IPS DF 19.7 (cell line): Measurements from ENCODE around the gene PNPLA6.
"Not testable (repeated sequence)": the region's sequence is repeated elsewhere in the genome, so short reads cannot be mapped to it uniquely, and the experiment has no call there.

Experiments
- DNase-seq: peaks from one replicate; pipeline ENCODE4 v3.0.0-alpha.2; 2013; ENCODE audit warnings: low read depth, low spot score

The PNPLA6 gene

DNA sequence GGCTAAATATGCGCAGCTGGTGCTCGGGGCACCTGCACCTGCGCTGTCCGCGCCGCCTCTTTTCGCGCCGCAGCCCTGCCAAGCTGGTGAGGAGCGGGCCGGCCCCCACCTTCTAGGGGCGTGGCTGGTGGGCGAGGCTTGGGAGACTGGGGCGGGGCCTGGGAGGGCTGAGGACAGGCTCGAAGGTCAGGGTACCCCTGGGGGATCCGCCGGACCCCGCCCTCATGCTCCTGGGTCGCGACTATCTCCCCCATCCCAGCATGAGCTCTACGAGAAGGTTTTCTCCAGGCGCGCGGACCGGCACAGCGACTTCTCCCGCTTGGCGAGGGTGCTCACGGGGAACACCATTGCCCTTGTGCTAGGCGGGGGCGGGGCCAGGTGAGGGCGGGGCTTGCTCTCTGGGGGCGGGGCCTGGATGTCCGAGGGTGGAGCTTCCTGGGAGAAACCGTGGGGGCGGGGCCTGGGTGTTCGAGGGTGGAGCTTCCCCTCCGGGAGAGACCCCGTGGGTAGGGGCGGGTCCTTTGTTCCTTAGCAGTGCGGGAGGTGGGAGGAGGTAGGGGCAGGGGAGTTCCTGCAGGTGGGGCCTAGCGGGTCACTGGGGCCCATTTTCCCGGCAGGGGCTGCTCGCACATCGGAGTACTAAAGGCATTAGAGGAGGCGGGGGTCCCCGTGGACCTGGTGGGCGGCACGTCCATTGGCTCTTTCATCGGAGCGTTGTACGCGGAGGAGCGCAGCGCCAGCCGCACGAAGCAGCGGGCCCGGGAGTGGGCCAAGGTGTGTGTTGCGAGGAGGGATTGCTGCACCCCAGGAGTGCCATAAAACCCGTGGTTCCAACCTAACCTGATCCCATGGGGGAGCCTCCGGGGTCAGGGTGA, 19.7 kb downstream of the PNPLA6 start:
- DNase-seq = no peak

DNA sequence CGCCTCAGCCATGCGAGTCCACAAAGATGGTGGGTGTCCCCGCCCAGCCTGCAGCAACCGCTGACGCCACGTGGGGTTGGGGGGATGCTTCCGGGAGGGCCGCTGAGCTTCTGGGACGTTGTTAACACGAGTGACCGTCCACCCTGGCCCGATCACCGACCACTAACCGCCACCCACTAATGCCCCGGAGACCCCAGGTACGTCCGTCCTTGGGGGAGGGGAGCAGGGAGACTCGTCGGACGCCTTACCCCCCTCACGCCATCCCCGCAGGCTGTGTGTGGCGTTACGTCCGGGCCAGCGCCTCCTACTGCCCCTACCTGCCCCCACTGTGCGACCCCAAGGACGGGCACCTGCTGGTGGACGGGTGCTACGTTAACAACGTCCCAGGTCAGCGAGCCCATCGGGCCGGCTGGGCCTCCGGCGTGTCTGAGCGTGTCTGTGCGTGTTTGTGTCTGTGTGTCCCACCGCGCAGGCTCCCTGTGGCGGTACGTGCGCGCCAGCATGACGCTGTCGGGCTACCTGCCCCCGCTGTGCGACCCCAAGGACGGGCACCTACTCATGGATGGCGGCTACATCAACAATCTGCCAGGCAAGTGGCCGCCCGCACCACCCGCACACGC, 21.3 kb downstream of the PNPLA6 start:
- DNase-seq = no peak

DNA sequence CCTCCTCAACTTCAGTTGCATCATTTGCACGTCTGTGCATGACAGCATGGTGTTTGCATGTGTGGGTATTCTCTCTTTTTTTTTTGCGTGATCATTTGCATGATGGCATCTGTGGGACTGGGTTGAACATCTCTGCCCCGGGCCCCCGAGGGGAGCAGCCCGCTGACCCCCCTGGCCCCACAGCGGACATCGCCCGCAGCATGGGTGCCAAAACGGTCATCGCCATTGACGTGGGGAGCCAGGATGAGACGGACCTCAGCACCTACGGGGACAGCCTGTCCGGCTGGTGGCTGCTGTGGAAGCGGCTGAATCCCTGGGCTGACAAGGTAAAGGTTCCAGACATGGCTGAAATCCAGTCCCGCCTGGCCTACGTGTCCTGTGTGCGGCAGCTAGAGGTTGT, 23.1 kb downstream of the PNPLA6 start:
- DNase-seq = no peak

DNA sequence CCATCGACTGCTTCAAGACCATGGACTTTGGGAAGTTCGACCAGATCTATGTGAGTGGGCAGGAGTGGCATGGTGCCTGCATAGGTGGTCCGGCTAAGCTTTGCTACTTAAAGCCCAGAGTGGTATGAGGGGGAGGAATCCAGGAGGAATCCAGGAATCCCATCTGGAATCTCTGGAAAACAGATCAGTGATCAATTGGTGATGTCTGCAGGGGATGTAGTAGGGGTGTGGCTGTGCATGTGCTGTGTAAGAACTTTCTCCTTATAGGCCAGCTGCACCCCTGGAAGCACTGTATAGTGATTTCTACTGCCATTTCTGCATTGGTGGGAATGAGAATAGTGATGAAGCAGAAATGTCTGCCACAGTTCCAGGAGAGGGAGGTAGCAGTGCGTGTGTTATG, 23.6 kb downstream of the PNPLA6 start:
- no peak for DNase-seq

DNA sequence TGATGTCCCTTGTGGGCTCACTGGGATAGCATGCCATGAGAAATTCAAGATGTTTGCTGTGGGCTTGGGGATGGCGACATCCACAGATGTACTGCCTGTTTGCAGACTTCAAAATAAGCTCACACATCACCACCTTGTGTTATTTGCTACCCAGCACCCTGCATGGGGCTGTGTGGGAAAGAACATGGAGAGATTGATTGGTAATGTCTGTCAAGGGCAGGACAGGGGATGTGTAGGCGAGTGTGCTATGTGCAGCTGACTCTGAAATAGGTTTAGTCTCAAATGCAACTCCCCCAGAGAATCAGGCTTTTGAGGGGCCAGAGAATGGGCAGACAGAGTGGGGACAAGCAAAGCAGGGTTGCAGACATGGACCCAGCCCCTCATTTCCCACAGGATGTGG, 24.7 kb downstream of the PNPLA6 start:
- no peak for DNase-seq

DNA sequence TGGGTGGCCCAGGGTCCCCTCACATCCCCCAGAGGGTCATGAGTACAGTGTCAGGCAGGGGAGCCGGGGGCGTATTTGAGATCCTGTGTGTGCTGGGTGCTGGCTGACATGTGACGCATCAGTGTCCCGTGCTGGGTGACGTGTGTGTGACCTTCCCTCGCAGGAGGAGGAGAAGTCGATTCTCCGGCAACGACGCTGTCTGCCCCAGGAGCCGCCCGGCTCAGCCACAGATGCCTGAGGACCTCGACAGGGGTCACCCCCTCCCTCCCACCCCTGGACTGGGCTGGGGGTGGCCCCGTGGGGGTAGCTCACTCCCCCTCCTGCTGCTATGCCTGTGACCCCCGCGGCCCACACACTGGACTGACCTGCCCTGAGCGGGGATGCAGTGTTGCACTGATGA, 25.8 kb downstream of the PNPLA6 start:
- DNase-seq = no peak

DNA sequence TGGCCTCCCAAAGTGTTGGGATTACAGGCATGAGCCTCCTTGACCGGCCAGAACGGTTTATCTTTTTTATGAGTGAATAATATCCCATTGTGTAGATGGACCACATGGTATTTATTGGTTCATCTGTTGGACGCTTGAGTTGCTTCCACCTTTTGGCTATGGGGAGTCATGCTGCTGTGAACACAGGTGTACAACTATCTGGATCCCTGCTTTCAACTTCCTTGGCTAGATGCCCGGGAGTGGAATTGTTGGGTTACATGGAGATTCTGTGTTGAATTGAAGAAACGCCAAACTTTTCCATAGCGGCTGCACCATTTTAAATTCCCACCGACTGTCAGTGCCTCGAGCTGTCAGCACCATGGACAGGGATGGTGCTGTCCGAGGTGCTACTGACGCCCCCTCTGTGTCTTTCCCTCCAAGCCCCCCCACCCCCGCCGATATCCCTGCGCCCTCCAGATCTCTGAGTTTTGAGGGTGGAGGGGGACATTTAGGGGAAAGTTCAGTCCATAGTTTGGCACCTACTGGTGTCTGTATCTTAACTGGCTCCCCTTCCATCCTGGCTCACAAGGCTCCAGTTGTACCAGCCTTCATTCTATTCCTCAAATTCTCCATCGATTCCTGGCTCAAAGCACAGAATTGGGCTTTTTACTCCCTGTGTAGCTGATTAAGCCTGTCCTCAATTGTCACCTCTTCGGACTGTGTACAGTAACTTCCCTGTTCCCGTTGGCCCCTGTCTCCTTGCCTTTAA, 27.3 kb downstream of the PNPLA6 start:
- no peak for DNase-seq

DNA sequence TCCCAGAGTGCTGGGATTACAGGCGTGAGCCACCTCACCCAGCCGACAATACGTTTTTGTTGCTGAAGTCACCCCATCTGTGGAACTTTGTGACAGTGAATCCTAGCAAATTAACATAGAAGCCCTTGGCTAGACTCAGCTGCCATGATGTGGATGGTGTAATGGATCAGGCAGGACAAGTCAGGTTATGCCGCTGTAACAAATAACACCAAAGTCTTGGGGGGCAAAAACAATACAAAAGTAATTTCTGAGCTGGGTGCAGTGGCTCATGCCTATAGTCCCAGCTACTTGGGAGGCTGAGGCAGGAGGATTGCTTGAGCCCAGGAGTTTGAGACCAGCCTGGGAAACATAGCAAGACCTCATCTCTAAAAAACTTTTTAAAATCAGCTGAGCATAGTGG, 29.3 kb downstream of the PNPLA6 start:
- DNase-seq = no peak

DNA sequence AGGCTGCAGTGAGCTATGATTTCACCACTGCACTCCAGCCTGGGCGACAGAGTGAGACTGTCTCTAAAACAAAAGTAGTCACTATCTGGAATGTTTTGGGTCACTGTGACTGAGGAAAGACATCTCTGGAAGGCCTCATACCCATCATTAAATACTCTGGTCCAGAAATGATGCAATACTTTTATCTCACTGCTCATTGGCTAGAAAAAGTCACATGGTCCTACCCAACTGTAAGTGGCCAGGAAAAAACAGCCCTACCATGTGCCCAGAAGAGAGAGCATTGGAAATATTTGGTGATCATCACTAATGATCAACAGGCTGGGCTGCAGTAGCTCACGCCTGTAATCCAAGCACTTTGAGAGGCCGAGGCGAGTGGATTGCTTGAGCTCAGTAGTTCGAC, 29.8 kb downstream of the PNPLA6 start:
- no peak for DNase-seq

DNA sequence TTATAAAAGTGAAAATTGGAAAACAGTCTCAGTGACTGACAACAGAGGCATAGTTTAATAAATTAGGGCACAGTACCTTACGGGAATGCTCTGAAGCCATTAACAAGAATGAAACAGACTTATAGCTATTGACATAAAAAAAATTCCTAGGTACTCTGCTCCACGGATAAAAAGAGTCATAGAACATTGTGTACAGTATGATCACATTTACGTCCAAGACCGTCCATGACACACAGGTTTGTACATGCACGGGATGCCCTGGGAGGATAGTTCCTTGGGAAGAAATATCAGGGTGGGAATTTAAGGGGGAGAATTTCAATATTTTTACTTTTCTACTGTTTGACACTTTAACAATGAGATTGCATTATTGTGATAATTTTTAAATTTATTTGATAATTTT, 35.2 kb downstream of the PNPLA6 start:
- no peak for DNase-seq

DNA sequence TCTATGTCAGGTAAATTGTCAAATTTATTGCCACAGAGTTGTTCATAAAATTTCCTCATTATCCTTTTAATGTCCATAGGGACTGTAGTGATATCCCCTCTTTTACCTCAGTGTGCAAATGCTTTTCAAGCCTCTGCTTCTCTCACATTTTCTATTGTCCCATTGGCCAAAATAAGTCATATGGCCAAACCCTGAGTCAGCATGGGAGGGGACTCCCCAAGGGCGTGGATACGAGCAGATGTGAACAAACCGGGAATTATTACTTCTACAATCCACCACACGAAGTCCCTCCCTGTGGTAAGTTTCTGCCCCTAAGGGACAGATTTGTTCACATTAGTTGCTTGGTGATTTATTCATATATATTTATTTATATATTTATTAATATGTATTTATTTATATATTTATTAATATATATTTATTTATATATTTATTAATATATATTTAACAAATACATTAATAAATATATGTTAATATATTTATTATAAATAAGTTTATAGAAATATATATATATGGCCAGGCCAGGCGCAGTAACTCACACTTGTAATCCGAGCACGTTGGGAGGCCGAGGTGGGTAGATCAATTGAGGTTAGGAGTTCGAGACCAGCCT, 40.0 kb downstream of the PNPLA6 start:
- no peak for DNase-seq

DNA sequence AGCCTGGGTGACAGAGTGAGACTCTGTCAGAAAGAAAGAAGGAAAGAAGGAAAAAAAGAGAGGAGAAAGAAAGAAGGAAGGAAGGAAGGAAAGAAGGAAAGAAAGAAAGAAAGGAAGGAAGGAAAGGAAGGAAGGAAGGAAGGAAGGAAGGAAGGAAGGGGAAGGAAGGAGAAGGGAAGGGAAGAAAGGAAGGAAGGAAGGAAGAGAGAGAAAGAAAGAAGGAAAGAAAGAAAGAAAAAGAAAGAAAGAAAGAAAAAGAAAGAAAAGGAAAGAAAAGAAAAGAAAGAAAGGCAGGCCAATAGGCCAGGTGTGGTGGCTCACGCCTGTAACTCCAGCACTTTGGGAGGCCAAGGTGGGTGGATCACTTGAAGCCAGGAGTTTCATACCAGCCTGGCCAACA, 41.9 kb downstream of the PNPLA6 start:
- DNase-seq = not testable (repeated sequence)

DNA sequence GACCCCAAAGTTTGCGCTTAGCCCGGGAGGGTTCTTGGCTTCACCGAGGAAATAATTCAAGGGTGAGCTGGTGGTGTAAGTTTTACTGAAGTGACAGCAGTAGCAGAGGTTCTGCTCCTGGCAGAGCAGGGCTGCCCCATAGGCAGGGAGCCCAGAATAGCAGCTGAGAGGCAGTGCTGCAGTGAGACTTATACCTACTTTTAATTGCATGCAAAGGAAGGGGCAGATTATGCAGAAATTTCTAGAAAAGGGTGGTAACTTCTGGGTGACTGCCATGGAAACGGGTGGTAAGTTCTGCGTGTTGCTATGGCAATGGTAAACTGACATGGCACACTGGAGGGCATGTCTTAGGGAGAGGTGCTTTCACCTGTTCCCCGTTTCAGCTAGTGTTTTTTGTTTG, 42.6 kb downstream of the PNPLA6 start:
- no peak for DNase-seq

DNA sequence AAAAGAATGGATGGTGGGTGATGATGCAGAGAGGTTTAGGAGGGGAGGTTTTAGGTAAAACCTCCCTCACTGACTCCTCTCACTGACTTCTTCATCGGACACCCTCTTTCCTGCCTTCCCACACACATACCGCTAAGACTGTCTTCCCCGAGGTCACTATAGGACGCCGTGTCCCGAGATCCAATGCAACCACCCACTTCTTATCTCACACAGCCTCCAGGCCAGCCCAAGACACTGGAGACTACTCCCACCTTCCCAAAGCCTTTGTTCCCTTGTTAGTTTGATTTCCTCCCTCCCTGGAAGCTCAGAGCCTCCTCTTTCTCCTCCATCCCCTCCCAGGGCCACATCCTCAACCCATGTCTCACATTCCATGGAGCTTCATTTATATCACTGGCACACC, 43.7 kb downstream of the PNPLA6 start:
- DNase-seq = no peak

DNA sequence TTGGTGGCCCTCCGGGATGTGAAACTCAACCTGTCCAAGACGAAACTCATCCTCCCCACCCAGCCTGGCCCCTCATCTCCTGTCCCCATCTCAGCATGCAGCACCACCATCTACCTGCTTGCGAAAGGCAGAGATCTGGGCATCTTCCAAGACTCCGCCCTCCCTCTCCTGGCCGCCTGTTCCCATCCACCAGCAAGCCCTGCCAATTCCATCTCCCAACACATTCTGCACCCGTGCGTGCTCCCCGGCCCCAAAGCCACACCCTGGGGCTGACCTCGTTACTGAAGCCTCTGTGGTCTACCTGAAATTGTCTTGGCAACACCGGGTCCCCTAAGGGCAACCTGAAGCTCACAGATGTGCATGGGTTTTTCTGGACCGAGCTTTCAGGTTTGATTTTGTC, 46.9 kb downstream of the PNPLA6 start:
- DNase-seq = no peak

DNA sequence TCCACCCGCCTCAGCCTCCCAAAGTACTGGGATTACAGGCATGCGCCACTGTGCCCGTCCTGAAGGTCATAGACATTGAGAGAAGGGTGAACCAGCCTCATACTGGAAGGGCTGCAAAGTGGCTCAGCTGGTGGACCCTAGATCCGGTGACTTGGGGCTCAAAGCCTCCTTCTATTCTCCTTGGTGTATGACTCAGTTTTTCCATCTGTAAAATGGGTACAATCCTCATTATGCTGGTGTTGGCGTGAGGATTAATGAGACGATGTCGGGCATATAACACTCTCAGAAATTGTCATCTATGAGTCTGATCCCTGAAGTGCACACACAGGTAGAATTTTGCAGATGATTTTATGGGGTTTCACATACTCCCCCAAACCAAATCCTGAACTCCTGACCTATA, 54.3 kb downstream of the PNPLA6 start:
- no peak for DNase-seq

DNA sequence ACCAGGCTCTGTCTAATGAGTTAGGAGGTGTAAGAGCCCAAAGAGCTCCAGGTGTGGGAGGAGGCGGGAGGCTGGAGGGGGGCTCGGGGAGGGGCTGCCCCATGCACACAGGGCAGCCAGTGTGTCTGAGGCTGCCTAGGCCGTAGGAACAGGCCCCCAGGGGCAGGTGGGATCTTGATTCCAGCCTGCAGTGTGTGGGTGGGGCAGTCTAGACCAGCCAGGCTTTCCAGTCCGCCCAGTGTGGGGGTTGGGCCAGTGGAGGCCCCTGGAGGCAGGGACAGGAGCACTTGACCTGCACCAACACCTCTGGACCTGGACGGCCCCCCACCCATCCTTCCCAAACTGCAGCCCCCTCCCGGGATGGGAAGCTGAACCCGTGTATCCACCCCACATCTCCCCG, 54.7 kb downstream of the PNPLA6 start:
- no peak for DNase-seq

DNA sequence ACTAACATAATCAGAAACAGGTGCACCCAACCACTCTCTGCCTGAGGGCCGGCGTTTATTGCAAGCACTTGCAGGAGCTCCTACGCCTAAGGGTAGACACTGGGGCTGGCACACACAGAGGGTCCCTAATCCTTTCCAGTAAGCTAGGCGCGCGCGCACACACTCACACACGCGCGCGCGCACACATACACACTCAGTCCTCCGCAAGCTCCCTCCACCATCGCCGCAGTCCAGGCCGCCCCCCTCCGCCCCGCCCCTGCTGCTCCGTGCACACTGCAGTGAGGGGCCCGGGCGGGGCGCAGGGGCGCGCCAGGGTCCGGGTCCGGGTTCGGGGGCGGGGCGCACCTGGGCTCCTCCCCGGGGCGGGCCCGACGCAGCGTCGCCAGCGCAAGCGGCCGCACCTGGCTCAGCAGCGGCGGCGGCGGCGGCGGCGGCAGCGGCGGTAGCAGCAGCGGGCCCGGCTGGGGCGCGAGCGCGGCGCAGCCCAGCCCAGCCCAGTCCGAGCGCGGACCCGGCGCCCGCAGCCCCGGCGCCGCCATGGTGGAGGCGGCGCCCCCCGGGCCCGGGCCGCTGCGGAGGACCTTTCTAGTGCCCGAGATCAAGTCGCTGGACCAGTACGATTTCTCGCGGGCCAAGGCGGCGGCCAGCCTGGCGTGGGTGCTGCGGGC, 60.1 kb downstream of the PNPLA6 start, which contains the start of gene CAMSAP3:
Gene CAMSAP3 (plus strand): TSS at position 398 of the 668 bp plus-strand sequence. CDS start 140 bp downstream, at position 538.
- no peak for DNase-seq

DNA sequence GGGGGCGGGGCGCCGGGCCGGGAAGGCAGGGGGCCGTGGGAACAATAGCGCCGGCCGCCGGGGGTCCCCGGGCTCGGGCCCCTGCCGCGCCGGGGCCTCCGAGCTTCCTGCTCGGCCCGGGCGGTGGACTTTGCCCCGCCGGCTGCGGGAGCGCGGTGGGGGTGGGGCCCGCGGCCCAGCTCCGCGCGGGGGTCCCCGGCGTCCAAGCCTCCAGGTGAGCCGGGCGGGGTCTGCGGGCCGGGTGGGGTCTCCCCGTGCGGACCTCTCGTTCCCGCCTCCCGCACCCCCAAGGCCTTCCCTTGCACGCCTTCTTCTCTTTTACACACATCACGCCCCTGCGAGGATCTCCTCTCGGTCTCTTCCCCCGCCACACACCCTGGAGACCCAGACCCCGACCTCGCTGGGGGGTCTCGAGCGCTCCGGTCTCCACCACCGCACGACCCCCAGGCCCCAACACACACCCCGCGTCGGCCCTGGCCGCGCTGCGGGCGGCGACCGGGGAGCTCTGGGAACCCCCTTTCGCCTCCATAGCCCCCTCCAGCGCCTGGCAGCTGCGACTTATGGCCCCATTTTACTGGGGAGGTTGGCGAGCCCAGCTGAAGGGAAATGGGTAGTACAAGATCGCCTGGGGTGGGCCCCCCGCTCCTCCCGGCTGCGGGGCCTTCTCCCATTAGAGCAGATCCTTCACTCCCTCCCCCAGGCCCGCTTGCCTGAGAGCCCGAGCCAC, 60.9 kb downstream of the PNPLA6 start:
- DNase-seq = no peak

DNA sequence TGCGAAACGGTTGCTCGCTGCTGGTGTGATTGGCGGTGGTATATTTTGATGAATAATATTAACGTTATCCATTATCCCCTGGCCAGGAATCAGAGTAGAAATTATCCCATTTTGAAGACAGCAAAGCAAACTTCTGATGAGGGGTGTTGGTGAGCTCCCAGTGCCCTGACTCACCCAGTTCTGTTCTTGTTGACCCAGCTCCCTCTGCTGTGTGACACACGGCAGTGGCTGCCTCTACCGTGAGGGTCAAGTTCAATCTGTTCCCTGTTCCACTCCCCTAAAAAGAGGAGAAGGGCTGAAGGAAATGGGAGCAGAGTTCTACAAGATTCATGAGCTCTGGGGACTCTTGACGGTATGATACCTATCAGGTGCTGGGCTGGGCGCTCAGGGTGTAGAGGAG, 62.2 kb downstream of the PNPLA6 start:
- DNase-seq = no peak

DNA sequence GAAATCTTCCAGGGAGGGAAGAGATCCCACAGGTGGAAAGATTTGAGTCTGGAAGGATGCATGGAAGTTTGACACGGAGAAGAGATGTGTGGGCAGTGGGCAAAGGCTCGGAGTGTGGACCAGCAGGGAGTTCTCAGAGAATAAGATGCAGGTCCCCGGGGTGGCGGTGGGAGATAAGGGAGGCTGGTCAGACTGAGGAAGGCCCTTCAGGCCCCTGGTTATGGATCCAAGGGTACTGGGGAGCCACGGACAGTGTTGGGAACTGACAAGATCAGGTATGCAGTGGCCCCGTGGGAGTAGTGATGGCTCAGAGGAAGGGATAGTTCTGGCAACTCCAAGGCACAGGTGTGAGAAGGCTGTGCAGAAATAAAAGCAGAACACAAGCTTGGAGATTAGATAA, 62.7 kb downstream of the PNPLA6 start:
- DNase-seq = no peak
